IPS-15b (cell line): ENCODE data around the gene TANC1.

Source experiments
- H3K27me3 ChIP-seq: one replicate; pipeline ENCODE4 v1.6.1; 2013; ENCODE audit warnings: low read length; ENCODE audit not compliant: control insufficient read depth, insufficient read depth
- H3K36me3 ChIP-seq: one replicate; pipeline ENCODE4 v1.6.1; 2013; ENCODE audit warnings: low read length; ENCODE audit not compliant: control insufficient read depth, insufficient read depth
- H3K4me1 ChIP-seq: one replicate; pipeline ENCODE4 v1.6.1; 2013; ENCODE audit warnings: mild to moderate bottlenecking, low read length; ENCODE audit not compliant: control insufficient read depth, insufficient read depth
- H3K4me3 ChIP-seq: one replicate; pipeline ENCODE4 v1.5.1; 2013; ENCODE audit warnings: low read depth, low read length
- H3K9ac ChIP-seq: one replicate; pipeline ENCODE4 v1.6.1; 2013; ENCODE audit warnings: low read depth, mild to moderate bottlenecking, low read length
- H3K9me3 ChIP-seq: one replicate; pipeline ENCODE4 v1.6.1; 2013; ENCODE audit warnings: mild to moderate bottlenecking, low read length; ENCODE audit not compliant: control insufficient read depth, insufficient read depth

TANC1 gene

DNA sequence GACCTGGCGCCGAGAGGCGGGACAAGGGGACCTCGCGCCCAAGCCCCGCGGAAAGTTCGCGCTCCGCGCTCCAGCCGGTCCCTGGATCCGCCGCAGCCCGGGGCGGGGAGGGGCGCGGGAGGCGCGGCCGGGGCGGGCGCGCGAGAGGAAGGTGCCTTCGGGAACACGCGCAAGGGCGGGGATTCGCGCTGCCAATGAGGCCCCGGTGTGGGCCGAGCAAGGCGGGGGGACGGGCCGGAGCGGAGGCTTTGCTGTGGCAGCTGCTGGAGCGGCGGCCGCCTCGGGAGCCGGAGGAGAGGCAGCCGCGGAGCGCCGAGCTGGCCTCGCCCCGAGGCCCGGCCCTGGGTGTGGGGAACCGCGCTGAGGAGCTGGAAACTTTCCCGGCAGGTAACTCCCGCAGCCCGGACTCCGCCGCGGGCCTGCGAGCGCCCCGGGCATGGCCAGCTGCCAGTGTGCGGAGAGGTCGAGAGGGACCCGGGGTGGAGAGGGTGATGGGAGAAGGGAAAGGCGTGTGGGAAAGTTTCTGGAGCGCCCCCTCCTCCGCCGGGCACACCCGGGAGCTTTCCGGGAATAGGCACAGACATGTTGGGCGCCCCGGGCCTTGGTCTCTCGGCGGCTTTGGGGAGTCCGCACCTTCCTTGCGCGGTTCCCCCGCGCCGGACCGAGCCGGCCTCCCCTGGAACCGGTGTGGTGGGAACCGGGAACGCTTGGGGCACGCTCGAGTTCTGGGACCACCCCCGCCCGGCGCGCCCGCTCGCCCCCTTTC, at the start of gene TANC1:
TSS of gene TANC1 (plus strand) at position 245 of the 766 bp plus-strand sequence. CDS start 97,271 bp downstream, outside the sequence.
- Histone ChIP-seq H3K9ac (peak within 1 kb of the TSS; percentile 54), H3K27me3 (peaks cover 60% of the 10 kb centered on the region), H3K9me3 (no peaks in the 10 kb centered on the region), H3K4me1 (peaks cover 3% of the 10 kb centered on the region), H3K36me3 (no peaks in the 10 kb centered on the region), H3K4me3 (peak within 1 kb of the TSS; percentile 80)

- H3K4me3 ChIP-seq, result no peak overlapping the region
- H3K9me3 ChIP-seq, result no peaks in the 10 kb centered on the region
- no peak overlapping the region for H3K9ac ChIP-seq
- peaks cover 15% of the 10 kb centered on the region for H3K4me1 ChIP-seq
- H3K36me3 ChIP-seq, result no peaks in the 10 kb centered on the region
- no peaks in the 10 kb centered on the region for H3K27me3 ChIP-seq
These were observed 46.6 kb upstream of the TANC1 start for GRCh38 chr2:158921599-158922408.

DNA sequence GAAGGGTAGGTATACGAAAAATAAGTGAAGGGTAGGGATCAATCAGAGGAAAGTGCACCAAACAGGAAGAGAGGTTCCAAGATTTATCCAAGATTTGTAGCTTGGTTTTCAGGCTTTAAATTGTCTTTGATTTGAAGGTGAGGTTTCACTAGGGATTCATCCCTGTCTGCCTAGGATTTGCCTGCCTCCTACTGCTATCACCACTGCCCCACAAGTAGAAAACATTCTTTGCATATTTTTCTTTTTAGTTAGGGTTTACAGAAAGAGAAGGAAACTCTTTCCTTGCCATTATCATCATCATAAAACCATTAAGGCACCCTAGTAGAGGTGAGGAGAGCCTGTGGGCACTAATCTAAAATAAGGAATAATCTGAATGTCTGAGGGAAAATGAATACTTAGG, 45.8 kb upstream of the TANC1 start:
- Histone ChIP-seq H3K27me3 (no peaks in the 10 kb centered on the region), H3K9ac (no peak overlapping the region), H3K4me1 (peaks cover 15% of the 10 kb centered on the region), H3K4me3 (no peak overlapping the region), H3K36me3 (no peaks in the 10 kb centered on the region), H3K9me3 (no peaks in the 10 kb centered on the region)

DNA sequence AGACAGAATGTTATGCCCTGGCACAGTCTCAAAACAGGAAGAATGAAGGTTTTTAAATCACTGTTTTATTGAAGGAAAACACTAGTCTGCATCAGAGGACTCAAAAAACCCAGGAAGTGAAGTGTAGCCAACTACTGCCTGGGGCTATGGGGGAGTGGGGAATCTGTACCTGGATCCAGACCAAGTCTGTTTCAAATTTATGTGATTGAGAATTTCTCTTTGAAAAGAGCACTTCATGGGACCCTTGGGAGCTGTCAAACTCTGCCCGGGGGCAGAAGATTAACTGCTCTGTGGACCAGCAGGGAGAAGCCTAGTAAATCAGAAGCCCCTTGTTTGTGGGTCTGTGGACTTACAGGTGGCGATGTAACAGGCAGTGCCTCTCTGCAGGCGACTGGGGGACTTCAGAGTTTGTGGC, 45.3 kb upstream of the TANC1 start:
- Histone ChIP-seq H3K27me3 (no peaks in the 10 kb centered on the region), H3K9me3 (no peaks in the 10 kb centered on the region), H3K4me1 (peaks cover 15% of the 10 kb centered on the region), H3K36me3 (no peaks in the 10 kb centered on the region), H3K9ac (no peak overlapping the region), H3K4me3 (no peak overlapping the region)

- peaks cover 13% of the 10 kb centered on the region for H3K4me1 ChIP-seq
- H3K9ac ChIP-seq, result no peak overlapping the region
- no peaks in the 10 kb centered on the region for H3K36me3 ChIP-seq
These were observed 44.8 kb upstream of the TANC1 start for GRCh38 chr2:158923641-158924040.

DNA sequence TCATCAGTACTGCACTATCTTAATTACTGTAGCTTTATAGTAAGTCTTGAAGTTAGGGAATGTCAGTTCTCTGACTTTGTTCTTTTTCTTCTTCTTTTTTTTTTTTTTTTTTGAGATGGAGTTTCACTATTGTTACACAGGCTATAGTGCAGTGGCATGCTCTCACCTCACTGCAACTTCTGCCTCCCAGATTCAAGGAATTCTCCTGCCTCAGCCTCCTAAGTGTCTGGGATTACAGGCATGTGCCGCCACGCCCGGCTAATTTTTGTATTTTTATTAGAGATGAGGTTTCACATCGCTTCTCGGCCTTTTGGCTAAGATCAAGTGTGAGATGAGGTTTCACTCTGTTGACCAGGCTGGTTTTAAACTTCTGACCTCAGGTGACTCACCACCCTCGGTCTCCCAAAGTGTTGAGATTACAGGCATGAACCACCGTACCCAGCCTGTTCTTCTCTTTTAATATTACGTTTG, 41.9 kb upstream of the TANC1 start:
- no peaks in the 10 kb centered on the region for H3K36me3 ChIP-seq
- no peaks in the 10 kb centered on the region for H3K9me3 ChIP-seq
- no peak overlapping the region for H3K9ac ChIP-seq
- no peak overlapping the region for H3K4me3 ChIP-seq
- no peaks in the 10 kb centered on the region for H3K27me3 ChIP-seq
- peaks cover 13% of the 10 kb centered on the region for H3K4me1 ChIP-seq

More at GRCh38 chr2:158923641-158924040, 44.8 kb upstream of the TANC1 start:
- Histone ChIP-seq H3K9me3 (no peaks in the 10 kb centered on the region), H3K27me3 (no peaks in the 10 kb centered on the region), H3K4me3 (no peak overlapping the region)

DNA sequence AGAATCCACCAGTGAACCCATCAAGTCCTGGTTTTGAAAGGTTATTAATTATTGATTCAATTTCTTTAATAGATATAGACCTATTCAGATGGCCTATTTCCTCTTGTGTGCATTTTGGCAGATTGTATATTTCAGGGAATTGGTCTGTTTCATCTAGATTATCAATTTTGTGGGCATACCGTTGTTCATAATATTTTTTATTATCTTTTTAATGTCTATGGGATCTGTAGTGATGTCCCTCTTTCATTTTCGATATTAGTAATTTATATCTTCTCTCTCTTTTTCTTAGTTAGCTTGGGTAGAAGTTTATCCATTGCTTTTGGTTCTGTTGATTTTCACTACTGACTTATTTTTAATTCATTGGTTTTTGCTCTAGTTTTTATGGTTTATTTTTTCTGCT, 39.9 kb upstream of the TANC1 start:
- Histone ChIP-seq H3K9ac (no peak overlapping the region), H3K36me3 (no peaks in the 10 kb centered on the region), H3K27me3 (peaks cover 2% of the 10 kb centered on the region), H3K4me1 (peaks cover 5% of the 10 kb centered on the region), H3K4me3 (no peak overlapping the region), H3K9me3 (no peaks in the 10 kb centered on the region)

DNA sequence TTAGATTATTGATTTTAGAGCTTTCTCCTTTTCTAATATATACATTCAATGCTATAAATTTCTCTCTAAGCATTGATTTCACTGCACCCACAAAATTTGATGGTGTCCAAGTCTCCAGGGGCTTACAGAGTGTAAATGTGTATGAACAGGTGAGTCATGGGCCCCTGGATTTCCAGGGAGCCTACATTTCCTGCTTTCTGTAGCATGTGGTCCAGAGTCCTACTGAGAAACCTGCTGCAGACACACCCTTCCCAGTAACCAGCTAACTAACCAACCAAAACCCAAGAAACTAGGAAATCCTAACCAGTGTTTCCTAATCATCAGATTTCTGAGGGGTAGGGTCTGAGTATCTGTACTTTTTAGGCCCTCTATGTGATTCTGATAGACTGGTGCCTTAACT, 39.5 kb upstream of the TANC1 start:
- peaks cover 2% of the 10 kb centered on the region for H3K27me3 ChIP-seq
- peaks cover 2% of the 10 kb centered on the region for H3K4me1 ChIP-seq
- H3K4me3 ChIP-seq, result no peak overlapping the region
- no peaks in the 10 kb centered on the region for H3K9me3 ChIP-seq
- H3K36me3 ChIP-seq, result no peaks in the 10 kb centered on the region
- H3K9ac ChIP-seq, result no peak overlapping the region

DNA sequence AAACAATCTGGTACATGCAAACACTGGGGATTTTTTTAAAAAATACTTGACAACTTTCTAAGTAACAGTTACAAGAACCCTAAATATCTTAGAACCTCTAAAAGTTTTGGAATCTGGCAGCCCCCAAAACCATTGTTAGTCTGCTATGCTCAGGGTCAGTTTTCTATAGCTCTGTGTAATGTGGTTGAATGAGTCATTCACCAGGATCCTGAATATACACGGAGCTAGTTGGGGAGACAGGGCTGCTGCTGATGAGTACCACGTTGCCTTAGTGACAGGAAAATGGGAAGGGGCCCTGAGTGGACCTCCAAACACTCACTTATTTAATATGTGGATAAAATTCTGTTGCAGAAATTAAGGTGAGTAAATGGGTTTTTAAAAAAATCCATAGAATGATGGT, 36.9 kb upstream of the TANC1 start:
- peaks cover 2% of the 10 kb centered on the region for H3K27me3 ChIP-seq
- no peaks in the 10 kb centered on the region for H3K9me3 ChIP-seq
- H3K36me3 ChIP-seq, result no peaks in the 10 kb centered on the region
- H3K4me1 ChIP-seq, result peaks cover 2% of the 10 kb centered on the region
- H3K4me3 ChIP-seq, result no peak overlapping the region
- H3K9ac ChIP-seq, result no peak overlapping the region

- no peak overlapping the region for H3K4me3 ChIP-seq
- H3K27me3 ChIP-seq, result peaks cover 2% of the 10 kb centered on the region
- no peak overlapping the region for H3K9ac ChIP-seq
- peaks cover 2% of the 10 kb centered on the region for H3K4me1 ChIP-seq
- no peaks in the 10 kb centered on the region for H3K36me3 ChIP-seq
- no peaks in the 10 kb centered on the region for H3K9me3 ChIP-seq
These were observed 36.3 kb upstream of the TANC1 start for GRCh38 chr2:158932131-158932645.

DNA sequence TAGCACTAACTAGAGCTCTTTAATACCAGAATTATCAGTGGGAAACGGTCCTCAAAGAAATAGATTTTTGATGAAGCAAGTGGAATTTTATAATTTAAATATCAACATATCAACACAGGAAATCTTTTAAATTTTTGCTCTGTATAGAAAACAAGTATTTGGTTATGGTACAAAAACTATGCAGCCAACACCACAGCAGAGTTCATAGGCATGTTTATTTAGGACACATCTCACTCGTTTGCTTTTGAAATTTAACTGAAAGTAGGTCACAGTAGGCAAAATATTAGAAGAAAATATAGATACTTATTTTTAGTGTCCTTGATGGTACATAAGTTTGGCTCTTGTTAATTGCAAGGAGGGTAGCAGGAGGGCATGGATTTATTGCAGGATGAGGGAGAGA, 34.3 kb upstream of the TANC1 start:
- Histone ChIP-seq H3K36me3 (no peaks in the 10 kb centered on the region), H3K9ac (no peak overlapping the region), H3K27me3 (peaks cover 2% of the 10 kb centered on the region), H3K9me3 (no peaks in the 10 kb centered on the region), H3K4me1 (peaks cover 2% of the 10 kb centered on the region), H3K4me3 (no peak overlapping the region)
